ENCODE results near the gene FUBP3. TPM values are rescaled to one million over a fixed set of nuclear protein-coding genes. Genes with fewer than 3 reads are reported as not detected.

The FUBP3 gene
- total and polyA plus RNA-seq, 10 donors: 14.7 to 46.1 (median 30.5) TPM

DNA sequence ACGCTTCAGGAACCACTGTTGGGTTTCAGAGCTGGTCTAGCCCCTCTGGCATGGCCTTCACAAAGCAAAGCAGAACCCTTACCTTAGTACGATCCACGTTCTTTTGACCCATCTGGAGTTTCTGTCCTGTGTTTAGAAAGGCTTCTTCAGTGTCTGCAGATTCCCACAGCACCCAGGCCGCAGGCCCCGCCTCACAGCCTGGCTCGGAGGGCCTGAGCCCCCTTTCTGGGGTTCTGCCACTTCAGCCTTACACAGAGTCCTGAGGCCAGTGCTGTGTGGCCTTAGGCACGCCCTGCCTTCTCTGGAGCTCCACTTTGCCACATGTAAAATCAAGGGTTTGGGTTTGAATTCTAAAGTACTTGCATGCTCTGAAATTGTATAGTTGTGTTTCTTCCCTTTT lies 53.5 kb downstream of the FUBP3 start:
- DNase-seq: peak; percentile 24
- Histone ChIP-seq H3K9me3 (no peaks in the 10 kb centered on the region), H3K36me3 (peaks cover 6 to 100% (median 93%) of the 10 kb centered on the region in 6 donors), H3K4me1 (no peaks in the 10 kb centered on the region), H3K27me3 (replicated peaks in 1 of 7) (no peaks in the 10 kb centered on the region), H3K27ac (no peak overlapping the region), H3K4me3 (no peak overlapping the region)
- 95 to 98% (median 96%) methylated on average over 7 of the region's 7 CpGs for WGBS, 5 donors
- intact Hi-C loops (cut with DNase I; ENCODE audit: low total_unique reads): no loop called here
- no peak for TF ChIP-seq POLR2A (IDR thresholded peaks at IDR 0.05)

DNA sequence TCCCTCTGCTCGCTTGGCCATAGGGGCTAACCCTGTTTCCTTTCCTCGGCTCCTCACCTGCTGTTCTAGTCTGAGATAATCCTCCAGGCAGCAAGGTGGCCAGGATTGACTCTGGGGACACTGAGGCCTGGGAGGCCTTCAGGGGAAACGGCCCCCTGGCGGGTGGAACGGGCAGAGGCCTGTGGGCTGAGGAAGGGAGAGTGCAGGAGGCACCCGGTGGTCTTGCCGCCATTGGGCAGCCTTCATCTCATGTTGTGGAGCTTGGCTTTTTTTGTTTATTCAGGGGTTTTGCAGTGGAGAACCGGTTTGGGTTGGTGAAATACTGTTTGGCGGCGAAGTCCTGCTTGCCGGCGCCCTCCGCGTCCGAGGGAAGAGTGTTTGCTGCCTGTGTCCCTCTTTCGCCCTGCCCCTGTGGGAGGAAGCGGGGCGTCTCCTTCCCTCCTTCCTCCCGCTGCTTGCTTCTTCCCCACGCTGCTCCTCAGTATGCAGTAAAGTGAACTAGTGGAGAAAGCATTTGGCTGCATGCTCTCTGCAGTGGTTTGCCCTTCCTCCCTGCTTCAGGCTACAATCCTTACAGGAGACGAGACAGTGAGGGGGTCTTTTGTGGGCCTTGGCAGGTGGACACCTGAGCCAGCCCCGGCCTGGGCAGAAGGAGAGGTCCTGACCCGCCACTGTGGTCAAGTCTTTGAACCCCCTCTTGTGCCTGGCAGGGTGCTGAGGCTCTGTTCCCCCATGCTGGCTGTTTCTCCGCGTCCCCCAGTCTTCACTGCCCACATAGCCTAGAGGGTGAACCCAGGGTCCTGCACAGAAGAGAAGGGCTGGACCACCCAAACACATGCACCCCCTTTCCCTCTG lies 54.2 kb downstream of the FUBP3 start:
- Histone ChIP-seq H3K27ac (no peak overlapping the region), H3K27me3 (replicated peaks in 1 of 7) (no peaks in the 10 kb centered on the region), H3K36me3 (peaks cover 6 to 100% (median 95%) of the 10 kb centered on the region in 6 donors), H3K4me3 (no peak overlapping the region), H3K9me3 (no peaks in the 10 kb centered on the region), H3K4me1 (no peaks in the 10 kb centered on the region)
- TF ChIP-seq, protein P1, sequence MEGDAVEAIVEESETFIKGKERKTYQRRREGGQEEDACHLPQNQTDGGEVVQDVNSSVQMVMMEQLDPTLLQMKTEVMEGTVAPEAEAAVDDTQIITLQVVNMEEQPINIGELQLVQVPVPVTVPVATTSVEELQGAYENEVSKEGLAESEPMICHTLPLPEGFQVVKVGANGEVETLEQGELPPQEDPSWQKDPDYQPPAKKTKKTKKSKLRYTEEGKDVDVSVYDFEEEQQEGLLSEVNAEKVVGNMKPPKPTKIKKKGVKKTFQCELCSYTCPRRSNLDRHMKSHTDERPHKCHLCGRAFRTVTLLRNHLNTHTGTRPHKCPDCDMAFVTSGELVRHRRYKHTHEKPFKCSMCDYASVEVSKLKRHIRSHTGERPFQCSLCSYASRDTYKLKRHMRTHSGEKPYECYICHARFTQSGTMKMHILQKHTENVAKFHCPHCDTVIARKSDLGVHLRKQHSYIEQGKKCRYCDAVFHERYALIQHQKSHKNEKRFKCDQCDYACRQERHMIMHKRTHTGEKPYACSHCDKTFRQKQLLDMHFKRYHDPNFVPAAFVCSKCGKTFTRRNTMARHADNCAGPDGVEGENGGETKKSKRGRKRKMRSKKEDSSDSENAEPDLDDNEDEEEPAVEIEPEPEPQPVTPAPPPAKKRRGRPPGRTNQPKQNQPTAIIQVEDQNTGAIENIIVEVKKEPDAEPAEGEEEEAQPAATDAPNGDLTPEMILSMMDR (IDR thresholded peaks at IDR 0.05 in 8 of 11, conservative IDR thresholded peaks at IDR 0.05 in 3 of 11): no peak
- TF ChIP-seq POLR2AphosphoS5 (IDR thresholded peaks at IDR 0.05): no peak
- no peak for TF ChIP-seq POLR2A (IDR thresholded peaks at IDR 0.05)
- 92 to 96% (median 94%) methylated on average over 24 to 25 of the region's 25 CpGs for WGBS, 5 donors
- intact Hi-C loops (cut with DNase I; ENCODE audit: low total_unique reads): no loop called here
- DNase-seq: peak; percentile 58

DNA sequence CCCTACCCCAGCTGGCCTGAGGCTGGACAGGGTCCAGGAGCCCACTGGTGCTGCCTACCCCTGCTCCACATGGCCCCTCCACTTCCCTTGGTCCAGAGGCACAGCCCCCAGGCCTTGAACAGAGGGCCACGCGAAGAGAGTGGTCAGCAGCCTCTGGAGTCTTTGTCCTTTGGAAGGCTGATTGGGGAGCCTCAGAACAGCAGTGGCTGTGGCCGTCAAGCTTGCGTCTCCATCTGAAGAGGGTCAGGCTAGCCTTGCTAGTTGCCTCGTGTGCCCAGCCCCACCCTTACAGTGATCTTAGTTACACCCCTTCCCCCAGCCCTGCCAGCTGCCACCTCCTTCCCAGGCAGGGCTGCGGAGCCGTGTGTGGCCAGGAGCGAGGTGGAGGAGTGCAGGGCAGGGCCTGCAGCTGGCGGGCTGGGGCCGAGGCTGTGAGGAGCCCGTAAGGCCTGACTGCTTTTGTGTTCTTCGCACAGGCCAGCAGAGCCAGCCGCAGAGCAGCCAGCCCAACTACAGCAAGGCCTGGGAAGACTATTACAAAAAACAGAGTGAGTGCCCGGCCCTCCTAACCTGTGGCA lies 54.9 kb downstream of the FUBP3 start:
- Histone ChIP-seq H3K27me3 (replicated peaks in 1 of 7) (no peaks in the 10 kb centered on the region), H3K27ac (no peak overlapping the region), H3K4me1 (no peaks in the 10 kb centered on the region), H3K36me3 (peaks cover 6 to 99% (median 91%) of the 10 kb centered on the region in 6 donors), H3K4me3 (no peak overlapping the region), H3K9me3 (no peaks in the 10 kb centered on the region)
- peak in 1 of 3 donors; percentile 36 for TF ChIP-seq POLR2AphosphoS5 (IDR thresholded peaks at IDR 0.05)
- TF ChIP-seq, protein P1 (IDR thresholded peaks at IDR 0.05 in 8 of 11, conservative IDR thresholded peaks at IDR 0.05 in 3 of 11): no peak
- TF ChIP-seq POLR2A (IDR thresholded peaks at IDR 0.05): no peak
- DNase-seq: peak; percentile 51
- intact Hi-C loops (cut with DNase I; ENCODE audit: low total_unique reads): no loop called here
- 86 to 97% (median 94%) methylated on average over 6 to 14 of the region's 14 CpGs for WGBS, 5 donors

DNA sequence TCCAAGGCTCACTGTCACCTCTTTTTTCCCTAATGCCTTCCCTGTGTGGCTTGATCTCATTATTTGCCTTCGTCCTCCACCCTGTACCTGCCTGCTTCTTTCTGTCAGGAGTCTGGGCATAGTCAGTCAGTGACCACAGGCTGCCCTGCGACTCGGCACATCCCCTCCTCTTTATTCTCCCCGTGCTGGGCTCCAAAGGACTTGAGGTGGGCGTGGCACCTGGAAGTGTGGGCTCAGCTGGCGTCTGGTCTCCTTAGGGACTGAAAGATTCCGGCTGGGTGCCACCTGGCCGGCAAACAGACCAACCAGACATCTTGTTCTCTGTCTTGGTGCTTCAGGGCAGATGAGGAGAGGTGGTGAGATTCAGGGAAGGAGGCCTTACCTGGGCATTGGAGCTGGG lies 55.4 kb downstream of the FUBP3 start:
- intact Hi-C loops (cut with DNase I; ENCODE audit: low total_unique reads): no loop called here
- Histone ChIP-seq H3K36me3 (peaks cover 6 to 94% (median 86%) of the 10 kb centered on the region in 6 donors), H3K27ac (no peak overlapping the region), H3K4me3 (no peak overlapping the region), H3K27me3 (replicated peaks in 1 of 7) (no peaks in the 10 kb centered on the region), H3K9me3 (no peaks in the 10 kb centered on the region), H3K4me1 (no peaks in the 10 kb centered on the region)
- 86 to 93% (median 93%) methylated on average over 8 of the region's 8 CpGs for WGBS, 5 donors
- no peak for TF ChIP-seq POLR2AphosphoS5 (IDR thresholded peaks at IDR 0.05)
- TF ChIP-seq, protein P1 (IDR thresholded peaks at IDR 0.05 in 8 of 11, conservative IDR thresholded peaks at IDR 0.05 in 3 of 11): no peak
- no peak for TF ChIP-seq POLR2A (IDR thresholded peaks at IDR 0.05)
- peak; percentile 39 for DNase-seq
